T-helper 1 cell treated with Interleukin-12 subunit alpha and Interleukin-12 subunit beta and Interleukin-4 antibody, amounts not matched to agents 30 μg/mL and 1 μg/mL, for 36 hours (primary cell): ENCODE results near the gene TNNI3K.

Experiments used
- H3K27ac Mint-ChIP-seq: one replicate; pipeline ENCODE4 v1.8.0; 2021; ENCODE audit warnings: mild to moderate bottlenecking, mixed read lengths
- H3K27me3 Mint-ChIP-seq: one replicate; pipeline ENCODE4 v1.8.0; 2021; ENCODE audit warnings: low read depth, mixed read lengths
- H3K36me3 Mint-ChIP-seq: one replicate; pipeline ENCODE4 v1.8.0; 2021; ENCODE audit warnings: low read depth, mixed read lengths
- H3K4me1 Mint-ChIP-seq: one replicate; pipeline ENCODE4 v1.8.0; 2021; ENCODE audit warnings: low read depth, mixed read lengths
- H3K4me3 Mint-ChIP-seq: one replicate; pipeline ENCODE4 v1.8.0; 2021; ENCODE audit warnings: mild to moderate bottlenecking, moderate library complexity, mixed read lengths
- H3K9me3 Mint-ChIP-seq: one replicate; pipeline ENCODE4 v1.8.0; 2021; ENCODE audit warnings: mixed read lengths

The TNNI3K gene

GRCh38 chr1:74587888-74588287 is 352.7 kb downstream of the TNNI3K start:
- no peak overlapping the region for H3K4me3 Mint-ChIP-seq
- H3K36me3 Mint-ChIP-seq = no peaks in the 10 kb centered on the region

GRCh38 chr1:74590288-74590687 is 355.1 kb downstream of the TNNI3K start:
- H3K36me3 Mint-ChIP-seq = no peaks in the 10 kb centered on the region
- H3K27ac Mint-ChIP-seq = no peak overlapping the region
- H3K4me3 Mint-ChIP-seq = no peak overlapping the region
- H3K27me3 Mint-ChIP-seq = no peaks in the 10 kb centered on the region
- no peaks in the 10 kb centered on the region for H3K4me1 Mint-ChIP-seq
- H3K9me3 Mint-ChIP-seq = no peaks in the 10 kb centered on the region

More at GRCh38 chr1:74587888-74588287, 352.7 kb downstream of the TNNI3K start:
- no peaks in the 10 kb centered on the region for H3K9me3 Mint-ChIP-seq
- H3K27me3 Mint-ChIP-seq = no peaks in the 10 kb centered on the region
- H3K27ac Mint-ChIP-seq = no peak overlapping the region
- no peaks in the 10 kb centered on the region for H3K4me1 Mint-ChIP-seq

GRCh38 chr1:74591949-74592348 is 356.8 kb downstream of the TNNI3K start:
- Mint-ChIP-seq H3K27ac (no peak overlapping the region), H3K9me3 (no peaks in the 10 kb centered on the region), H3K4me1 (no peaks in the 10 kb centered on the region), H3K27me3 (no peaks in the 10 kb centered on the region), H3K36me3 (no peaks in the 10 kb centered on the region), H3K4me3 (no peak overlapping the region)

- no peaks in the 10 kb centered on the region for H3K27me3 Mint-ChIP-seq
- no peaks in the 10 kb centered on the region for H3K36me3 Mint-ChIP-seq
- no peak overlapping the region for H3K4me3 Mint-ChIP-seq
- no peaks in the 10 kb centered on the region for H3K9me3 Mint-ChIP-seq
- no peak overlapping the region for H3K27ac Mint-ChIP-seq
- H3K4me1 Mint-ChIP-seq = no peaks in the 10 kb centered on the region
These were observed 357.6 kb downstream of the TNNI3K start for GRCh38 chr1:74592580-74593355.
